HCT116 (cell line): ENCODE results near the gene BMP2. TPM values are rescaled to one million over a fixed set of nuclear protein-coding genes. Genes with fewer than 3 reads are reported as not detected.

Experiments used
- ATAC-seq: fragments of 200-7000 bp; cut with Tn5 transposase; 2 replicates; pipeline ENCODE4 v1.9.1; 2020; ENCODE audit warnings: mild to moderate bottlenecking, moderate library complexity
- BruUV-seq: library from RNA; stranded (reverse); fragments of 400-500 nt; replicated peaks from 2 replicates; lab custom pipeline; 2021; lab: Mats Ljungman, UMichigan
- CTCF ChIA-PET: fragments of 300-600 bp; sonication (Branson Sonifier 250); formaldehyde crosslinking; loops from one replicate; lab custom pipeline; 2021; ENCODE audit warnings: antibody characterized with exemption; lab: Charles Lee
- POLR2A ChIA-PET: fragments of 300-600, 350-600 bp; sonication (Branson Sonifier 250); formaldehyde crosslinking; loops from one replicate; lab custom pipeline; 2021; ENCODE audit warnings: antibody characterized with exemption; lab: Charles Lee
- RAD21 ChIA-PET, 2 experiments: fragments of 300-600 bp; sonication (Branson Sonifier 250); formaldehyde crosslinking; loops; one replicate each; lab custom pipeline; 2023; ENCODE audit warnings: low total read pairs in 2 of 2; ENCODE audit not compliant: uncharacterized antibody in 2 of 2, unreplicated experiment in 2 of 2, low non-redundant PET in 1 of 2; lab: Charles Lee
- DNase-seq: peaks from one replicate; pipeline ENCODE4 v3.0.0-alpha.2; 2010; ENCODE audit warnings: low read depth, low spot score
- H2AFZ ChIP-seq: fragments of 200-600 bp; shearing (Covaris generic), sonication (generic); 2 replicates; pipeline ENCODE4 v1.6.1; 2017; ENCODE audit warnings: low read depth, mixed run types, mixed read lengths, antibody characterized with exemption, low read length; ENCODE audit not compliant: poor library complexity, severe bottlenecking
- H3K27ac ChIP-seq: 2 replicates; pipeline ENCODE4 v1.5.1; 2012; ENCODE audit warnings: low read depth, low read length
- H3K27me3 ChIP-seq: fragments of 200-600 bp; sonication (generic); 2 replicates; pipeline ENCODE4 v1.6.1; 2016; ENCODE audit warnings: mixed run types, low read length, mixed read lengths; ENCODE audit not compliant: insufficient read depth
- H3K36me3 ChIP-seq, 2 experiments: fragments of 200-500 bp in 1 of 2; fragments of 200-600 bp in 1 of 2; sonication (Bioruptor generic) in 1 of 2; sonication (generic) in 1 of 2; 2 replicates each; pipeline versions ENCODE4 v1.5.1 to v1.6.1; 2014 to 2016; ENCODE audit warnings: low read length in 2 of 2, inconsistent platforms in 1 of 2, mixed read lengths in 1 of 2, mixed run types in 1 of 2; ENCODE audit not compliant: insufficient read depth in 2 of 2, control insufficient read depth in 1 of 2
- H3K4me1 ChIP-seq, 2 experiments: fragments of 200-600 bp in 1 of 2; sonication (generic) in 1 of 2; 2 replicates each; pipeline versions ENCODE4 v1.5.1 to v1.6.1; 2012 to 2017; ENCODE audit warnings: low read length in 2 of 2, inconsistent platforms in 1 of 2, mild to moderate bottlenecking in 1 of 2, mixed read lengths in 1 of 2, mixed run types in 1 of 2, moderate library complexity in 1 of 2; ENCODE audit not compliant: insufficient read depth in 2 of 2, control insufficient read depth in 1 of 2
- H3K4me2 ChIP-seq: fragments of 200-600 bp; sonication (generic); 2 replicates; pipeline ENCODE4 v1.6.1; 2017; ENCODE audit warnings: mixed run types, low read length, mixed read lengths
- H3K4me3 ChIP-seq, 2 experiments: fragments of 200-600 bp in 1 of 2; sonication (generic) in 1 of 2; replicated peaks in 1 of 2; 2 replicates each; pipeline ENCODE4 v1.5.1; 2011 to 2016; ENCODE audit warnings: low read length in 2 of 2, control low read depth in 1 of 2, low read depth in 1 of 2, mild to moderate bottlenecking in 1 of 2, mixed read lengths in 1 of 2, mixed run types in 1 of 2
- H3K79me2 ChIP-seq: fragments of 200-600 bp; sonication (generic); 2 replicates; pipeline ENCODE4 v1.6.1; 2017; ENCODE audit warnings: mild to moderate bottlenecking, mixed run types, low read length, moderate library complexity, mixed read lengths; ENCODE audit not compliant: insufficient read depth
- H3K9ac ChIP-seq: fragments of 200-600 bp; sonication (generic); 2 replicates; pipeline ENCODE4 v1.6.1; 2016; ENCODE audit warnings: low read length, mixed read lengths
- H3K9me2 ChIP-seq: fragments of 200-600 bp; sonication (generic), shearing (Covaris generic); 2 replicates; pipeline ENCODE4 v1.6.1; 2017; ENCODE audit warnings: mixed run types, mild to moderate bottlenecking, moderate library complexity; ENCODE audit not compliant: insufficient read depth
- H3K9me3 ChIP-seq, 2 experiments: fragments of 200-500 bp in 1 of 2; fragments of 200-600 bp in 1 of 2; sonication (Bioruptor generic) in 1 of 2; sonication (generic) in 1 of 2; 2 replicates each; pipeline ENCODE4 v1.6.1; 2014 to 2017; ENCODE audit warnings: low read length in 2 of 2, mixed read lengths in 2 of 2, inconsistent platforms in 1 of 2, low read depth in 1 of 2, mild to moderate bottlenecking in 1 of 2, mixed run types in 1 of 2, moderate library complexity in 1 of 2; ENCODE audit not compliant: control insufficient read depth in 1 of 2, insufficient read depth in 1 of 2
- H4K20me1 ChIP-seq: fragments of 200-600 bp; sonication (generic), shearing (Covaris generic); 2 replicates; pipeline ENCODE4 v1.6.1; 2017; ENCODE audit warnings: mixed run types, mild to moderate bottlenecking, moderate library complexity; ENCODE audit not compliant: insufficient read depth
- CBX3 ChIP-seq: IDR thresholded peaks from 2 replicates; pipeline ENCODE4 v1.6.1; 2012; ENCODE audit warnings: low read depth
- EGR1 ChIP-seq: IDR thresholded peaks from 2 replicates; pipeline ENCODE4 v1.6.1; 2012; ENCODE audit warnings: low read depth
- ELF1 ChIP-seq: IDR thresholded peaks from 2 replicates; pipeline ENCODE4 v1.6.1; 2012; ENCODE audit warnings: low read depth, borderline replicate concordance
- EZH2phosphoT487 ChIP-seq: fragments of 200-600 bp; IDR thresholded peaks from 2 replicates; pipeline ENCODE4 v1.6.1; 2018; ENCODE audit warnings: antibody characterized with exemption, borderline replicate concordance
- SIN3A ChIP-seq: IDR thresholded peaks from 2 replicates; pipeline ENCODE4 v1.6.1; 2012; ENCODE audit warnings: low read depth
- SP1 ChIP-seq: IDR thresholded peaks from 2 replicates; pipeline ENCODE4 v1.6.1; 2012; ENCODE audit warnings: low read depth
- YY1 ChIP-seq: IDR thresholded peaks from 2 replicates; pipeline ENCODE4 v1.6.1; 2011; ENCODE audit warnings: low read length, low read depth, moderate library complexity, mild to moderate bottlenecking; ENCODE audit not compliant: insufficient replicate concordance; ENCODE audit errors: extremely low read depth
- intact Hi-C: fragments of 100-400 bp; cut with micrococcal nuclease; formaldehyde crosslinking; loops from 2 replicates; pipeline ENCODE4 v1.10.0; 2022
- total RNA-seq: library from RNA; stranded (reverse); gene quantifications from one replicate; pipeline ENCODE4 v1.2.1, GENCODE V29; 2021; ENCODE audit not compliant: unreplicated experiment
- TF ChIP-seq, protein P1 (sequence below): IDR thresholded peaks from 2 replicates; pipeline ENCODE4 v1.6.1; 2012
- TF ChIP-seq, protein P2 (sequence below), 3 experiments: fragments of 200-600 bp in 1 of 3; sonication (generic) in 1 of 3; IDR thresholded peaks in 2 of 3; conservative IDR thresholded peaks in 1 of 3; 2 replicates each; pipeline ENCODE4 v1.5.1; 2012 to 2017; ENCODE audit warnings: low read depth in 2 of 3, low read length in 2 of 3, antibody characterized with exemption in 1 of 3, borderline replicate concordance in 1 of 3, control low read depth in 1 of 3, mild to moderate bottlenecking in 1 of 3, mixed read lengths in 1 of 3, mixed run types in 1 of 3, moderate library complexity in 1 of 3; ENCODE audit not compliant: insufficient read depth in 1 of 3

The BMP2 gene
- total RNA-seq, 1 experiment from 2014 or later, result 0.15 TPM

GRCh38 chr20:6730672-6731328 is 36.7 kb upstream of the BMP2 start:
- BruUV-seq, result no TSS peak
- TF ChIP-seq, protein P1, sequence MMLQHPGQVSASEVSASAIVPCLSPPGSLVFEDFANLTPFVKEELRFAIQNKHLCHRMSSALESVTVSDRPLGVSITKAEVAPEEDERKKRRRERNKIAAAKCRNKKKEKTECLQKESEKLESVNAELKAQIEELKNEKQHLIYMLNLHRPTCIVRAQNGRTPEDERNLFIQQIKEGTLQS, result no peak
- TF ChIP-seq SIN3A, result no peak
- no peak for TF ChIP-seq EZH2phosphoT487
- TF ChIP-seq ELF1, result no peak
- TF ChIP-seq EGR1, result no peak
- TF ChIP-seq CBX3, result no peak
- no peak for TF ChIP-seq SP1
- TF ChIP-seq, protein P2, sequence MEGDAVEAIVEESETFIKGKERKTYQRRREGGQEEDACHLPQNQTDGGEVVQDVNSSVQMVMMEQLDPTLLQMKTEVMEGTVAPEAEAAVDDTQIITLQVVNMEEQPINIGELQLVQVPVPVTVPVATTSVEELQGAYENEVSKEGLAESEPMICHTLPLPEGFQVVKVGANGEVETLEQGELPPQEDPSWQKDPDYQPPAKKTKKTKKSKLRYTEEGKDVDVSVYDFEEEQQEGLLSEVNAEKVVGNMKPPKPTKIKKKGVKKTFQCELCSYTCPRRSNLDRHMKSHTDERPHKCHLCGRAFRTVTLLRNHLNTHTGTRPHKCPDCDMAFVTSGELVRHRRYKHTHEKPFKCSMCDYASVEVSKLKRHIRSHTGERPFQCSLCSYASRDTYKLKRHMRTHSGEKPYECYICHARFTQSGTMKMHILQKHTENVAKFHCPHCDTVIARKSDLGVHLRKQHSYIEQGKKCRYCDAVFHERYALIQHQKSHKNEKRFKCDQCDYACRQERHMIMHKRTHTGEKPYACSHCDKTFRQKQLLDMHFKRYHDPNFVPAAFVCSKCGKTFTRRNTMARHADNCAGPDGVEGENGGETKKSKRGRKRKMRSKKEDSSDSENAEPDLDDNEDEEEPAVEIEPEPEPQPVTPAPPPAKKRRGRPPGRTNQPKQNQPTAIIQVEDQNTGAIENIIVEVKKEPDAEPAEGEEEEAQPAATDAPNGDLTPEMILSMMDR (IDR thresholded peaks at IDR 0.05 in 2 of 3, conservative IDR thresholded peaks at IDR 0.05 in 1 of 3; ENCODE audit: borderline replicate concordance in 1 of 3, insufficient read depth in 1 of 3, low read depth in 2 of 3, low read length in 2 of 3), result no peak
- TF ChIP-seq YY1, result no peak
- Histone ChIP-seq H2AFZ (no peak overlapping the region), H3K4me2 (no peak overlapping the region), H3K27ac (no peak overlapping the region), H3K4me1 (no peaks in the 10 kb centered on the region), H4K20me1 (no peaks in the 10 kb centered on the region), H3K9me2 (no peaks in the 10 kb centered on the region), H3K36me3 (no peaks in the 10 kb centered on the region), H3K9ac (no peak overlapping the region), H3K4me3 (no peak overlapping the region), H3K27me3 (no peaks in the 10 kb centered on the region), H3K9me3 (peaks cover 3 to 21% of the 10 kb centered on the region in 2 experiments; a peak in 2 of 4 replicates), H3K79me2 (no peaks in the 10 kb centered on the region)
- ATAC-seq (no peak), DNase-seq (no peak)
- POLR2A ChIA-PET, result no interaction called here
- intact Hi-C loops, result no loop called here
- CTCF ChIA-PET, result no interaction called here
- RAD21 ChIA-PET, result no interaction called here
